ENCODE data around the gene RBM23.

Gene RBM23

DNA sequence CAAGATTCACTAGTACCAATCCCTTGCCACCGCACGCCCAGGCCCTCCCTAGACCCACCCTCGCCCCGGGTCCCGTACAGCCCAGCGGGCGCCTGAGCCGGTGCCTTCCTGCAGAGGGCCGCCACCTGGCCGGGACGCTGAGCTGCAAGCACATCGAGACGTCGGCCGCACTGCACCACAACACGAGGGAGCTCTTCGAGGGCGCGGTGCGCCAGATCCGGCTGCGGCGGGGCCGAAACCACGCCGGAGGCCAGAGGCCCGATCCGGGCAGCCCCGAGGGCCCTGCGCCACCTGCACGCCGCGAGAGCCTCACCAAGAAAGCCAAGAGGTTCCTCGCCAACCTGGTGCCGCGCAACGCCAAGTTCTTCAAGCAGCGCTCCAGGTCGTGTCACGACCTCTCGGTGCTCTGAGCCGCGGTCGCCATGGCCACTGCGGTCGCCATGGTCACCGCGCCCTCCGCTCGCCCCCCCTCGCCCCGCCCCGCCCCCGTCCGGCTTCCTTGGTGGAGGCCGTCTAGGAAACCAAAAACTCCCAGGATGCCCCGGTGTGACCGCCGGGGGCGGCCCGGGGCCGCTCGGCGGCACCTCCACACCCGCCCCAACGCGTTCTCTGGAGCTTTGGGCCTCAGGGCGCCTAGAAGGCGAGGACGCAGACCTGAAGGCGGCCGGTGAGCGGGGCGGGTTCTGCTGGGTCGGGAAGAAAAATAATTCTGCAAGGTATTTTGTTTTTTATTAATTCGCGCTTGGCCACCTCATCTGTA lies 32.3 kb downstream of the RBM23 start:
- FAIRE-seq = no peak

DNA sequence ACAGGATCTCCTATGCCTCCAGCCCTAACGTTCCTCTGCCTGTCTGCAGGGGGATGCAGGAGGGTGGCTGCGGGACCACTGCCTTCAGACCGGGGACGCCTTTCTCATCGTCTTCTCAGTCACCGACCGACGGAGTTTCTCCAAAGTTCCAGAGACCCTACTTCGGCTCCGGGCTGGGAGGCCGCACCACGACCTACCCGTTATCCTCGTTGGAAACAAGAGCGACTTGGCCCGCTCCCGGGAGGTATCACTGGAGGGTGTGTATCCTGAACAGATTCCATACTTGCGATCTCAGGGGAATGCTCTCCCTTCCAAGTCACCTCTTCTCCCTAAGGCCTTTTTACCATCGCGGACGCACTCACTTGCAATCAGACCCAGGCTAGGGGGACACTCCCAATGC lies 33.0 kb downstream of the RBM23 start:
- FAIRE-seq (no peak), DNase-seq (ENCODE audit: low spot score) (no peak)

More for the DNA sequence above, 32.3 kb downstream of the RBM23 start:
- DNase-seq (ENCODE audit: low spot score) = peak; percentile 31

DNA sequence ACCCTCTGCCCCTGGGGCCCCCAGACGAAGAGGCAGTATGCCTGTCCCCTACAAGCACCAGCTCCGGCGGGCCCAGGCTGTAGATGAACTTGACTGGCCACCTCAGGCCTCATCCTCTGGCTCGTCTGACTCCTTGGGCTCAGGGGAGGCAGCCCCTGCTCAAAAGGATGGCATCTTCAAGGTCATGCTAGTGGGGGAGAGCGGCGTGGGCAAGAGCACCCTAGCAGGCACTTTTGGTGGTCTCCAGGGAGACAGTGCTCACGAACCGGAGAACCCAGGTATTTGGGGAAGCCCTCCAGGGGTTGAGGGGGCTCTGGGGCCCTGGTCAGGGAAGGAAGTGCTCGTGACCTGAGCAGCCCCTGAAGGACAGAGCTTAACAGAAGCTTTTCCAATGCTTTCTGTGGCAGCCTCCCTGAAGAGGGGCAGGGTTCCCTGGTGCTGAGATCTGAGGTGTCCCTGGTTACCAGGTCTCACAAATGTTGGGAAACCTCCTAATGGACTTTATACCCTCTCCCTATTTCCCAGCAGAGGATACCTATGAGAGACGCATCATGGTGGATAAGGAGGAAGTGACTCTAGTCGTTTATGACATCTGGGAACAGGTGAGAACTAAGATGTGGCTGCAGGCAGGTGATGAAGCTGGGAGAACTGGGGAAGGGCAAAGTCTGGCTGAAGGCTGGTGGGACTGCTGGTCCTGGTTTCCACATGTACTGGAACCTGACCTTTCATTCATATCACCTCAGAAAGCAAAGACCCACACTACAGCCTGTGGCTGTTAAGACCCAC lies 34.0 kb downstream of the RBM23 start:
- no peak for FAIRE-seq
- no peak for DNase-seq (ENCODE audit: low spot score)

- FAIRE-seq = no peak
- no peak for DNase-seq (ENCODE audit: low spot score)
Measured at GRCh38 chr14:22884076-22884737, 34.7 kb downstream of the RBM23 start.

GRCh38 chr14:22883173-22883976 lies 35.6 kb downstream of the RBM23 start, which contains the start of gene REM2:
Gene REM2, plus strand, starts transcription at chr14:22883222. Its CDS starts 66 bp downstream, at chr14:22883288.
- FAIRE-seq = no peak
- no peak for DNase-seq (ENCODE audit: low spot score)

DNA sequence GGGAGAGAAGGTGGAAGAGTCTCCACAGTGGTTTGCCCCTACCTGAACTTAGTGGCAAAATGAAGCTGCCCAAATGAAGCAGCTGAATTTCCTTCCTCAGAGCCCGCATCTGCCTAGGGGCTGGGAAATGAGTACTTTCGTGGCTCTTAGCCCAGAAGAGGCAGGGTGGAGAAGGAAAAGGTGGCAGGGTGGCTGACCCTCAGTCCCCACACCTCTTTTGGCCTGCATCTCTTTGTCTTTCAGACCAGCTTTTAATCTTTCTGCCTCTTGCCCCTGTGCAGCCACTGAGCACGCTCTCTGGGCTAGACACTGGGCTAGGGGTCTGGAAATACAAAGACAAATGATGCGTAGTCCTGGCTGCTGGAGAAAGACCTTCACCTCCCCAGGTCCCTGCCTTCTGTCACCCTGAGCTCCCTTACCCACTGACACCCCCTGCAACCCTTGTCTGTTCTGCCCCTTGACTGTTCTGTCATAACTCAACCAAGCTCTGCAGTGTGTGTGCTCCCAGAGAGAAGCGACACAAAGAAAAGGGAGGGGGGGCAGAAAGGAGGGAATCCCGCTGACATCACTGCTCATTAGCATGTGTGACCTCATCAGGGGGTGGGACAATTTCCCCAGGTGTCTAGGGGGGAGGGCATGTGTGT lies 36.3 kb downstream of the RBM23 start:
- FAIRE-seq = no peak
- DNase-seq (ENCODE audit: low spot score) = no peak

DNA sequence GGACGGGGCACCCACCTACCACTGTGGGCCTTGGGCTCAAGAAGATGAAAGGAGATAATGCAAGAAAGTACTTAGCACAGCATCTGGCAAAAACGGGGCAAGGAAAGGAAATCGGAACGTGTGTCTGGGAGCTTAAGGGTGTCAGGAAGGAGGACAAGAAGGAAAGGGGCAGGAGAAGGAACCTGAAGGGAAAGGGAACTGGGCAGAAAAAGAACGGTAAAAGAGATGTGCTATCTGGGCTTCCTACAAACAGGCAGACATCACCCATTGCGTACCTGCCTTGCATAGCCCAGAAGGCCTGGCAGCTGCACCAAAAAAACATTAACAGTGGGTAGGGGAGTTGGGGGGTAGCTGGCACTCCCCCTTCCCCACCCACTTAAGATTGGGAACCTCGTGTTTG lies 36.9 kb downstream of the RBM23 start:
- no peak for FAIRE-seq
- no peak for DNase-seq (ENCODE audit: low spot score)

DNA sequence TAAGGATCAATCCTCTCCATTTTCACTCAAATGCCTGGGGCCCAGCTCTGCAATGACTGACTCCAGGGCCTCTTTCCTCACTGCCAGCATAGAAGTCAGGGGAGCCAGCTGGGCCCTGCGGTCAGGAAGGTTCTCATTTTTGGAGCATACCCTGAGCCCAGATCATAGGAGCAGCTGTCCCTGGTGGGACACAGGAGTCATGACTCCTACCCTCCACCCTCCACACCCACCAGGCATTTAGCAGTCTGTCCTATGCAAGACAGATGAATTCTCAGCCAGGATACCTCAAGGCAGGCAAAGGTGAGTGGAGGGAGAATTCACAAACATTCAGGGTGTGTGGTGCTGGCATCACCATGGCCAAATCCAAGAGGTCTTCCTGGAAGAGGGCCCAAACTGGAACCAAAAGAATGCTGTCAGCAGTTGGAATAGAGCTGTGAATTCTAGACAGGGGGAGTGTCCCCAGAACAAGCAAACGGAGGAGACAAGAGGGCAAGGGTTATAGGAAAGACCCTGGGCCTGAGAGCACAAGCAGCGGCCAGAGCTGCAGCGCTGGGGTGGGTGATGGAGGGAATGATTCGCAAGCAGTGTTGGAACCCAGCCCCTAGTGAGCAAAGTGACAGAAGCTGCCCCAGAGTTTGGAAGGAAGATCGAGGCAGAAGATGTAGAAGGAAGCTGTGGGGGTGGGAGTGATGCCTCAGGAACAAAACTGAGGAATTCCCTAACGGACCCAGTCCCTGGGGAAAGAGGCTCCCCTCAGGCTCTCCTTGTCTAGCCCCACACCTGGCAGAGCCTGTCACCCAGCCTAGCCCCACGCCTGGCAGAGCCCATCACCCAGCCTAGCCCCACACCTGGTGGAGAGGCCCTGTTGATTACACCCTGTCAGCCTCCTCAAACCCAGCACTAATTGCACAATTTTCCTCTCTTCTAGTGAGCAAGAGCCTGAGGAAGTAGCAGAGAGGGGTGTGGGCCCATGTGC lies 40.4 kb downstream of the RBM23 start:
- DNase-seq (ENCODE audit: low spot score) = no peak
- no peak for FAIRE-seq

DNA sequence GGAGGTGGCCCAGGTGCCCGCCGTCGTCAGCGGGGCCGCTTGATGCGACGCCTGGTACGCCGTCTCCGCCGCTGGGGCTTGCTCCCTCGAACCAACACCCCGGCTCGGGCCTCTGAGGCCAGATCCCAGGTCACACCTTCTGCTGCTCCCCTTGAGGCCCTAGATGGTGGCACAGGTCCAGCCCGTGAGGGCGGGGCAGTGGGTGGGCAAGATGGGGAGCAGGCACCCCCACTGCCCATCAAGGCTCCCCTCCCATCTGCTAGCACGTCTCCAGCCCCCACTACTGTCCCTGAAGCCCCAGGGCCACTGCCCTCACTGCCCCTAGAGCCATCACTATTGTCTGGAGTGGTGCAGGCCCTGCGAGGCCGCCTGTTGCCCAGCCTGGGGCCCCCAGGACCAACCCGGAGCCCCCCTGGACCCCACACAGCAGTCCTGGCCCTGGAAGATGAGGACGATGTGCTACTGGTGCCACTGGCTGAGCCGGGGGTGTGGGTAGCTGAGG lies 41.9 kb downstream of the RBM23 start:
- FAIRE-seq (no peak), DNase-seq (ENCODE audit: low spot score) (no peak)

DNA sequence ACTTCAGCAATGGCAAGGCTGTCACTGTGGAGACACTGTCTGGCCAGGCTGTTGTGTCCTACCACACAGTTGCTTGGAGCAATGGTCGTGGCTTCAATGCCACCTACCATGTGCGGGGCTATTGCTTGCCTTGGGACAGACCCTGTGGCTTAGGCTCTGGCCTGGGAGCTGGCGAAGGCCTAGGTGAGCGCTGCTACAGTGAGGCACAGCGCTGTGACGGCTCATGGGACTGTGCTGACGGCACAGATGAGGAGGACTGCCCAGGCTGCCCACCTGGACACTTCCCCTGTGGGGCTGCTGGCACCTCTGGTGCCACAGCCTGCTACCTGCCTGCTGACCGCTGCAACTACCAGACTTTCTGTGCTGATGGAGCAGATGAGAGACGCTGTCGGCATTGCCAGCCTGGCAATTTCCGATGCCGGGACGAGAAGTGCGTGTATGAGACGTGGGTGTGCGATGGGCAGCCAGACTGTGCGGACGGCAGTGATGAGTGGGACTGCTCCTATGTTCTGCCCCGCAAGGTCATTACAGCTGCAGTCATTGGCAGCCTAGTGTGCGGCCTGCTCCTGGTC lies 43.1 kb downstream of the RBM23 start:
- FAIRE-seq = no peak

GRCh38 chr14:22875003-22875747 lies 43.8 kb downstream of the RBM23 start:
- DNase-seq (ENCODE audit: low spot score) (no peak), FAIRE-seq (no peak)

More for the DNA sequence above, 43.1 kb downstream of the RBM23 start:
- no peak for DNase-seq (ENCODE audit: low spot score)

GRCh38 chr14:22872833-22873520 lies 46.0 kb downstream of the RBM23 start:
- DNase-seq (ENCODE audit: low spot score) (no peak), FAIRE-seq (no peak)

- DNase-seq (ENCODE audit: low spot score) (peak; percentile 58), FAIRE-seq (no peak)
Measured at GRCh38 chr14:22872033-22872832, 46.7 kb downstream of the RBM23 start.

DNA sequence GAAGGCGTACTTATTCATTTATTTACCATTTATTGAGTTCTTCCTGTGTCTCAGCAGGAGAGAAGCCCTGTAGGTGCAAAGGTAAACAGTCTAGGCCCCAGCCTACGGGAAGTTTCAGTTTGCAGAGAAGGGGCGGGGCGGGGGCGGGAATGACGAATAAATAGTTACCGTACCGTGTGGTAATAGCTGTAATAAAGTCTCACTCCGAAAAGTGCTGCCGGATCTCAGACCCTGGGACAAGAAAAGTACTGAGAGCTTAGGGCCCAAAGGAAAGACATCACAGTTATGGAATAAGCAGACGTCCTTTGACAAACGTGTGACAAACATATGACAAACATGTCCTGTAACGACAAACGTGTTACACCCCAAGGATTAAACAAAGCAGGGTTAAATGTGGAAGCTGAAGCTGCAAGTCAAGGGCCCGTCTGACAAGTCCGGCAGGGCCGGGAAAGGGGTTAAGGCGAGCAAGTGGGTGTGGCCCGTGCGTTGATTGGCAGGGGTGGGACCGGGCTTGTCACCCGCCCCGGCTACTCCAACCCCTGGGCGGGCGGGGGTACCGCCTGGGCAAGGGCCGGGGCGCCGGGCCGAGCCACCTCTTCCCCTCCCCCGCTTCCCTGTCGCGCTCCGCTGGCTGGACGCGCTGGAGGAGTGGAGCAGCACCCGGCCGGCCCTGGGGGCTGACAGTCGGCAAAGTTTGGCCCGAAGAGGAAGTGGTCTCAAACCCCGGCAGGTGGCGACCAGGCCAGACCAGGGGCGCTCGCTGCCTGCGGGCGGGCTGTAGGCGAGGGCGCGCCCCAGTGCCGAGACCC lies 47.5 kb downstream of the RBM23 start, which contains the start of gene LRP10:
Gene LRP10, plus strand, starts transcription at position 517 of the 809 bp plus-strand sequence. CDS start 564 bp downstream, outside the sequence.
- DNase-seq (ENCODE audit: low spot score) (peak; percentile 58), FAIRE-seq (no peak)

GRCh38 chr14:22870811-22871223 lies 48.1 kb downstream of the RBM23 start:
- FAIRE-seq = no peak
- DNase-seq (ENCODE audit: low spot score) = no peak

GRCh38 chr14:22866874-22867273 lies 52.1 kb downstream of the RBM23 start:
- no peak for DNase-seq (ENCODE audit: low spot score)
- FAIRE-seq = no peak
